Left kidney (tissue), 2 donors: ENCODE data around the gene TGIF2. TPM values are rescaled to one million over a fixed set of nuclear protein-coding genes. Genes with fewer than 3 reads are reported as not detected.
"Not testable (repeated sequence)": the region's sequence is repeated elsewhere in the genome, so short reads cannot be mapped to it uniquely, and the experiment has no call there.

Source experiments
- DNase-seq: peaks from one replicate; pipeline ENCODE4 v3.0.0-alpha.2; 2013
- polyA plus RNA-seq: library from polyadenylated mRNA; unstranded; fragments of 120-200 nt; gene quantifications from one replicate; pipeline ENCODE4 v1.2.1, GENCODE V29; 2013; ENCODE audit not compliant: insufficient read length

The TGIF2 gene
- polyA plus RNA-seq, 1 donor: 66.0 TPM

DNA sequence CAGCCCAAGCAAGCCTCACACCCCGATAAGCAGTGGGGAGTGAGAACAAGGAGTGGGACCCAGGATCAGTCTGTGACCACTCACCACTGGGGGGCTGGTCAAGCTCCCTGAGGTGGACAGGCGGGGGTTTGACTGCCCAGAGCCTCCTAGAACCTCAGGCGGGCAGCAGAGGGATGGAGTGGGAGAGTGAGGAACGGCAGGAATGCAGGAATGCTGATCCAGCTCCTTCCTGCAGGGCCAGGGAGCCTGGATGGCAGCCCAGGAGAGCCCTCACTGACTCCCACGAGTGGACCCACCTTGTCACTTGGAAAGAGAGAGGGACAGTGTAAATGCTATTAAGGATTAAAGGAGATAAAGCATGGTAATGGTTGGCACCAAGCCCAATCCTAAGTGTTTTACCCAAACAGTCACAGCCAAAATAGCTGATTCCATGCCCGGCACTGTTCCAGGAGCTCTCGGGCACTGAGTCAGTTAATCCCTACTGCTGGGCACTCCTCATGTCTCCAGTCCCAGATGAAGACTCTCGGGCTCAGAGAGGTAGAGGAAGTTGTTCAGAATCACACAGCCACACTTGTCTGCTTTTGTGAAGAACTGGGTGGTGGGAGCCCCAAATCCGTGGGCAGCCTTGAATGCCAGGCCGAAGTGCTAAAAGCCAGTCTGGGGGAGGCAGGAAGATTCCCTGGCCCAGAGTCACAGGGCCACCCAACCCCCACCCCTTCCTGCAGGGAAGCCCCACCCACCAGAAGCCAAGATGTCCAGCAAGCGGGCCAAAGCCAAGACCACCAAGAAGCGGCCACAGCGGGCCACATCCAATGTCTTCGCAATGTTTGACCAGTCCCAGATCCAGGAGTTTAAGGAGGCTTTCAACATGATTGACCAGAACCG is 29.0 kb upstream of the TGIF2 start:
- no peak for DNase-seq

DNA sequence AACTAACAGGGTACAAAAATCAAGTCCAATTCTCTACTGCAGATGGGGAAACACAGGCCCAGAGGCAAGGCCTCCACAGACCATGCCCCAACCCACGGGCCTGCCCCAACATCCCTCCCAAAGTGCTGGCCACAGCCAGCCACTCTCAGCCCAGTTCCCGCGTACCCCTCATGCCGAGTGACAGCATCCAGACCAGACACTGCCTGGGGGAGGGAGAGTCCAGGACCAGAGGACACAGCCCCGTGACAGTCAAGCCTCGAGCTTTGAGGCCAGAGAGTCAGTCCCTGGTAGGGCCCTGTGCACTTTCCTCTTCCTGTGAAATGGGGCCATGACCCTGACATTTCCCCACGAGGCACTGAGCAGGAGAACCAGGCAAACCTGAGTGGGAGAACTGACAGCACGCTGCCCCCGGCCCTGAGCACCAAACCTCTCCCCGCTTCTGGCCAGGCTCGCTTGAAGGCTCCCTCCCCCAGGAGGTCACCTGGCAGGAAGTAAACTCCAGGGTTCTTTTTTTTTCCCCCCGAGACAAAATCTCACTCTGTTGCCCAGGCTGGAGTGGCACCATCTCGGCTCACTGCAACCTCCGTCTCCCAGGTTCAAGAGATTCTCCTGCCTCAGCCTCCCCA is 27.2 kb upstream of the TGIF2 start:
- DNase-seq: no peak

DNA sequence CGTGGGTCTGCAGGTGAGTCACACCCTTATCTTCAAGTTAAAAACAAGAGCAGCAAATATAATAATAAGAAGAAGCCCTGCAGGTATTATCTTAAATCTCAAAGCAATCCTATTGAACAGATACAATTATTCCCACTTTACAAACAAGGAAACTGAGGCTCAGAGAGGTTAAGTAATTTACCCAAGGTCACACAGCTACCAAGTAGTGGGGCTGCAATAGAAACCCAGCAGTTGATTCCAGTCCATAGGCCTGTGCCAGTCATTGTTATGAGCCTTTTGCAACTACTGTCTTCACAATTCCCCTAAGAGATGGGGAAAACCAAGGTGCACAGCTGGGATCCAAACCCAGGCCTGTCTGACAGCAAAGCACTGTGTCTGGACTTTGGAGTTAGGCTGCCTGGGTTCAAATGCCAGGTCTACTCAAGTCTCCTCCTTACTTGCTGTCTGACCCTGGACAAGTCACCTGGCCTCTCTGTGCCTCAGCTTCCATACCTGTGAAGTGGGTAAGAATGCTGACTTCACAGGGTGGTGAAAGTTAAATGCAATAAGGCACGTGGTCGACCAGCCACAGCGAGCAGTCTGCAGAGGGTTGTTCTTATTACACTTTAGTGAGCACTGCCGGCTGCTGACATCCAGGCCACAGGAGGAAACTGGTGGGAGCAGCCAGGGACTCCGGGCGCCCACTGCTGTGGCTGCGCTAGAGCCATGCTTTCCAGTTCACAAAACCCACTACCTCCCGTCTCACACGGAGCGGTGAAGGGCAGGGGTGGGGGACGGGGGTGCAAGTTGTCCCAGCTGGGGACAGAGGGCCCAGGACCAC is 26.0 kb upstream of the TGIF2 start:
- DNase-seq: no peak

DNA sequence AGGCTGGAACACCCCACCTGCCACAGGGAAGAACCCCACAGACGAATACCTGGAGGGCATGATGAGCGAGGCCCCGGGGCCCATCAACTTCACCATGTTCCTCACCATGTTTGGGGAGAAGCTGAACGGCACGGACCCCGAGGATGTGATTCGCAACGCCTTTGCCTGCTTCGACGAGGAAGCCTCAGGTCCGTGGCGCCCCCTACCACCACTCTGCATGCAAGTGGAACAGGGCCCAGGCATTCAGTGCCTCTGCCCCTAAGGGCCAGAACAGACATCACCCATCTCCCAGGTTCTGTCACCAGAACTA is 25.4 kb upstream of the TGIF2 start:
- DNase-seq: no peak

DNA sequence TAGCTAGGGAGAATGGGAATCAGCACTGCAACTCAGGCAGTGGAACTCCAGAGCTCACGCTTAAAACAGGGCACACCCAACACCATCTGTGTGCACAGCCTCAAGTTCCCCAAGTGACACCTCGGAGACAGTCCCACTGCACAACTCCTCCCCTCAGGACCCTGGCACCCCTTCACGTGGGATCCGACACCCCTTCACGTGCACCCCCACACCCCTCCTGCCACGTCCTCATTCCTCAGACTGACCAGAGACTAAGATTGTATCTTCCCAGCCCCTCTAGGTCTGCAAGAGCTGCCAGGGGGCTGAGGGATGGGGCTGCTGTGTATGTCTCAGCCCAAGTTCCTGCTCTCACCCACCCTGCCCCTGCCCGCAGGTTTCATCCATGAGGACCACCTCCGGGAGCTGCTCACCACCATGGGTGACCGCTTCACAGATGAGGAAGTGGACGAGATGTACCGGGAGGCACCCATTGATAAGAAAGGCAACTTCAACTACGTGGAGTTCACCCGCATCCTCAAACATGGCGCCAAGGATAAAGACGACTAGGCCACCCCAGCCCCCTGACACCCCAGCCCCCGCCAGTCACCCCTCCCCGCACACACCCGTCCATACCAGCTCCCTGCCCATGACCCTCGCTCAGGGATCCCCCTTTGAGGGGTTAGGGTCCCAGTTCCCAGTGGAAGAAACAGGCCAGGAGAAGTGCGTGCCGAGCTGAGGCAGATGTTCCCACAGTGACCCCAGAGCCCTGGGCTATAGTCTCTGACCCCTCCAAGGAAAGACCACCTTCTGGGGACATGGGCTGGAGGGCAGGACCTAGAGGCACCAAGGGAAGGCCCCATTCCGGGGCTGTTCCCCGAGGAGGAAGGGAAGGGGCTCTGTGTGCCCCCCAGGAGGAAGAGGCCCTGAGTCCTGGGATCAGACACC is 24.4 kb upstream of the TGIF2 start:
- no peak for DNase-seq

DNA sequence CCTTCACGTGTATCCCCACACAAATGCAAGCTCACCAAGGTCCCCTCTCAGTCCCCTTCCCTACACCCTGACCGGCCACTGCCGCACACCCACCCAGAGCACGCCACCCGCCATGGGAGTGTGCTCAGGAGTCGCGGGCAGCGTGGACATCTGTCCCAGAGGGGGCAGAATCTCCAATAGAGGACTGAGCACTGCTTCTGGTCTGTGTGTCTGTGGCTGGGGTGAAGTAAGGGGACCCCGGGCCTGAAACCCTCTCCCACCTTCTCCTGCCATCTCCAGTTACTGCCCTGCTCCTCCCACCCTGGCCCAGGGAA is 23.8 kb upstream of the TGIF2 start:
- no peak for DNase-seq

DNA sequence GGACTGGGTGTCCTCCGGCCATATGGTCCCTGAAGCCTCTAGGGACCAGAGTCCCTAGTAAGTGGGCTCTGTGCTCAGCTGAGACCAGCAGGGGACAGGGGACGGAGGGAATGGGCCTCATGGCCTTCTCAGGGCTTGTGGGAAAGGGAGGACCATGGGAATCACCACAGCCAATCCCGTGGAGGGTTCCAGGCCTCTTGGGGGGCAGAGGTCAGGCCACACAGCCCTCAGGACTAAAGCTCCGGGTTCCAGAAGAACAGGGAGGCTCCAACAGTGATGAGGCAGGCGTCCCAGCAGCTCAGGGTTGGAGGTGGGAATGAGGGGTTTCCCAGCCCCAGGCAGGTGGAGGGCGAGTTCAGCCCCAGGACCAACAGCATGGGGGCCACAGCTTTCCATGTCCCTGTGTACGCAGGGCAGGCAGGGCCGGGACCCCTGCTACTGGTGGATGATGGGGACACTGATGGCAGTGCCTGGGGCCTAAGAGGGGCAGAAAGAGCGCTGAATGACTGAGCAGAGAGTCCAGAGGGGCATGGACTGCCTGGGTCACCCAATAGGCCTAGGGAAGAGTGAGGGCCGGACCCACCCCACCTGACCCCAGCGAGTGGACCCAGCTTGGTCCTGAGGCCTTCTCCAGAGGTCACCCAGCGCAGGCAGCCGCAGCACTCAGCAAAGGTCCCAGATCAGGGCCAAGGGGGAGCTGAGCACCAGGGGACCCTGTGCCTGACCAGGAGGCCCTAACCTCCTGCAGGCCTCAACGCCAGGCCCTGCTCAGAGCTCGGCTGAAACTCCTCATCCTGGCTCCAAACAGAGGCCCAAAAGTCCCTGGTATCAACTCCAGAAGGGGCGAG is 23.2 kb upstream of the TGIF2 start:
- no peak for DNase-seq

DNA sequence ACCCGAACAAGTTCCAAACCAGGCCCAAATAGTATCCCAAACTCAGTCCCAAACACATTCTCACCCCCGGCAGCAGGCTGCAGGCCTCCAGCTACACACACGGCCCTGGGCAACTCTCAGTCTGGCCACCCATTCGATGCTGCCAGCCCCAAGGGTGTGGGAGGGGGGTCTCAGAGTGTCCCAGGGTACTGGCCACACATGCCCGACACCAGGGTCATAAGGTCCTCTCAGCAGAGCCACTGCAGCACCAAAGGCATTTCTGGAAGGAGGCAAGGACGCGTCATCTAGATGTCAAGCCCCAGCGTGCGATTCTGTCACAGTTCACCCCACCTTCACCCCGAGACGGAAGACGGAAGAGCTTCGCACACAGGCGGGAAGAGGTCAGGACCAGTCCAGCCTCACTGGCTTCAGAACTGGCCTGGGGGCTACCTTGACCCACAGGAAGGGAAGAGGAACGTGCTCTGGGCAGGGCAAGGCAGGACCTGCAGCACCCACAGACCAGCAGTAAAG is 22.6 kb upstream of the TGIF2 start:
- DNase-seq: no peak

DNA sequence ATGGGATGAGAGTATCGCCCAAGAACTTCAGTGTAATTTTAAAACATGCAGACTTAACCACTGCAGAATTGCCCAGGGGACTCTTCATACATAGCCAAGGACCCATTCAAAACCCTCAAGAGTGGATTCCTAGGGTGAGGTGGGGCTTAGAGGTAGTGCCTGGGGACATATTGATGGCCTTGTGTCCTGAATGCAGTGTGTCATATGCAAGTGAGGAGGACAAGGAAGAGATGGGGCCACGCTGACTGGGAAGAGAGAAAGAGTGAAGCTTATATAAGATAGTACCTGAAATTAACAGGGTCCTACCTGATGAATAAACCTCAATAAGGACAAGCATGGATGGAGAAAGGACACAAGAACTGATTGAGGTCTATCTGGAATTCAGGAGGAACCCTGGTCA is 18.1 kb upstream of the TGIF2 start:
- no peak for DNase-seq

DNA sequence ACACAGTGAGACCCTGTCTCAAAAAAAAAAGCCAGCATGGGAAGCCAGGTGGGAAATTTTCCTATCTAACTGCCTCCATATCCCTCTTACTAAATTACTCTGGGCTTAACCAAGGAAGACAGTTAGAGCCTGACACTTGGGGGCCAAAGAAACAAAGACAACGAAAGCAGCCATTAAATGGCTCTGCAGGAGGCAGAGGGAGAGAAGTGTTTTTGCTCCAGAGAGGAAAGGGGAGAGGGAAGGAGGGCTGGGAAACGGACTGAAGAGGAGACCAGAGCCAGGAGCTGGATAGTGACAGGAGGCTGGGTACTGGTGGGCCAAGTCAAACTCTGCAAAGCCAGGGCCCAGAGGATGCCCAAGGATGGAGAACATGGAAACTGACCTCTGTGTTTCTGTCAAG is 10.7 kb upstream of the TGIF2 start:
- DNase-seq: no peak

DNA sequence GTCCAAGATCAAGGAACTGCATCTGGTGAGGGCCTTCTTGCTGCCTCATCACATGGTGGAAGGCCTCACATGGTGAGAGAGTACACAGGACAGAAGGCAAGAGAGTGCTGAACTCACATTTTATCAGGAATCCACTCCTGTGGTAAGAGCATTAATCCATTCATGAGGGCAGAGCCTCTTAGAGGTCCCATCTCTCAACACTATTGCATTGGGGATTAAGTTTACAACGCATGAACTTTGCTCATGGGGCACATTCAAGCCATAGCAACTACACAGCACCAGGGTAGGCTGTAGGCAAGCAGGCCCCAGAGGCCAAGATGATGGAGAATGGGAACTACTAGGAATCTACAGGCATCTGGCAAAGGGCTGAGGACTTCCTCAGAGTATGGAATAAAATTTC is 10.0 kb upstream of the TGIF2 start:
- DNase-seq: no peak

DNA sequence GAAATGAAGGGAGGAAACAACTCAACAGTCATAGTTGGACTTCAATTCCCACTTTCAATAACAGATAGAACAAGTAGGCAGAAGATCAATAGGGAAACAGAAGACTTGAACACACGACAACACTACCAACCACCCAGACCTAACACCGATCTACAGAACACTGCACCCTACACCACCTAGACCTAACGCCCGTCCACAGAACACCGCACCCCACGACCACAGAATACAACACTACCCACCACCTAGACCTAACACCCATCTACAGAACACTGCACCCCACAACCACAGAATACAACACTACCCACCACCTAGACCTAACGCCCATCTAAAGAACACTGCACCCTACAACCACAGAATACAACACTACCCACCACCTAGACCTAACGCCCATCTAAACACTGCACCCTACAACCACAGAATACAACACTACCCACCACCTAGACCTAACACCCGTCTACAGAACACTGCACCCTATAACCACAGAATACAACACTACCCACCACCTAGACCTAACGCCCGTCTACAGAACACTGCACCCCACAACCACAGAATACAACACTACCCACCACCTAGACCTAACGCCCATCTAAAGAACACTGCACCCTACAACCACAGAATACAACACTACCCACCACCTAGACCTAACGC is 9.2 kb upstream of the TGIF2 start:
- DNase-seq: not testable (repeated sequence)

DNA sequence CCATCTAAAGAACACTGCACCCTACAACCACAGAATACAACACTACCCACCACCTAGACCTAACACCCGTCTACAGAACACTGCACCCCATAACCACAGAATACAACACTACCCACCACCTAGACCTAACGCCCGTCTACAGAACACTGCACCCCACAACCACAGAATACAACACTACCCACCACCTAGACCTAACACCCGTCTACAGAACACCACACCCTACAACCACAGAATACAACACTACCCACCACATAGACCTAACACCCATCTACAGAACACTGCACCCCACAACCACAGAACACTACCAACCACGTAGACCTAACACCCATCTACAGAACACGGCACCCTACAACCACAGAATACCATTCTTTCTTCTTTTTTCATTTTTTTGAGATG is 8.7 kb upstream of the TGIF2 start:
- DNase-seq: not testable (repeated sequence)

DNA sequence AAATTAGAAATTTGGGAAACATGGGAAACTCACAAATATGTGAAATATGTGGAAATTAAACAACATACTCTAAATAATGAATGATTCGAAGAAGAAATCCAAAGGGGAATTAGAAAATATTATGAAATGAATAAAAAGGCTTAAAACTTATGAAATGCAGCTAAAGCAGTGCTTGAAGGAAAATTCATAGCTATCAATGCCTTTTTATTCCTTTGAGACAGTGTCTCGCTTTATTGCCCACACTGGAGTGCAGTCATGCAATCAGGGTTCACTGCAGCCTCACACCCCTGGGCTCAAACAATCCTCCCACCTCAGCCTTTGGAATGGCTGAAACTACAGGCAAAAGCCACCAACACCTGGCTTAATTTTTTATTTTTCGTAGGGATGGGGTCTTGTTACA is 7.9 kb upstream of the TGIF2 start:
- no peak for DNase-seq

DNA sequence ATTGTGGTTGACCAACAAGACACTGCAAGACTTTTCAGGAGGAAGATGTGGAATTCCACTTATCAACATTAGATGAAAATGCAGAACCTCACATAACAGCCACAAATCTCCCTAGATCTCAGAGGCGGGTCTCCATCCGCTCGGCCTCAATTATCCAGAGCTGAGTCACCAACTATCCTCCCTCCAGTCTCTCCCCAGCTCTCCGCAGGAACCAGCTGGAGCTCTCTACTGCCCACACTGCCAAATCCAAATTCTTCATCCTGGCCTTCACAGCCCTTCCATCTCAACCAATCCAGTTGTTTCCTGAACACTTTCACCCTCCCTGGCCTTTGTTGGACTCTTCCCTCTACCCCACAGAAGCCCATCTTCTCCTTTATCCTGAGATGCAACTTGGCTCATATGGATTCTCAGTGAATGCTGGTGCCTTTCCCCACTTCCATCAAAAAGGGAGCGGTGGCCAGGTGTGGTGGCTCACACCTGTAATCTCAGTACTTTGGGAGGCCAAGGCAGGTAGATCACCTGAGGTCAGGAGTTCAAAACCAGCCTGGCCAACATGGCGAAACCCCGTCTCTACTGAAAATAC is 3.5 kb upstream of the TGIF2 start:
- no peak for DNase-seq

DNA sequence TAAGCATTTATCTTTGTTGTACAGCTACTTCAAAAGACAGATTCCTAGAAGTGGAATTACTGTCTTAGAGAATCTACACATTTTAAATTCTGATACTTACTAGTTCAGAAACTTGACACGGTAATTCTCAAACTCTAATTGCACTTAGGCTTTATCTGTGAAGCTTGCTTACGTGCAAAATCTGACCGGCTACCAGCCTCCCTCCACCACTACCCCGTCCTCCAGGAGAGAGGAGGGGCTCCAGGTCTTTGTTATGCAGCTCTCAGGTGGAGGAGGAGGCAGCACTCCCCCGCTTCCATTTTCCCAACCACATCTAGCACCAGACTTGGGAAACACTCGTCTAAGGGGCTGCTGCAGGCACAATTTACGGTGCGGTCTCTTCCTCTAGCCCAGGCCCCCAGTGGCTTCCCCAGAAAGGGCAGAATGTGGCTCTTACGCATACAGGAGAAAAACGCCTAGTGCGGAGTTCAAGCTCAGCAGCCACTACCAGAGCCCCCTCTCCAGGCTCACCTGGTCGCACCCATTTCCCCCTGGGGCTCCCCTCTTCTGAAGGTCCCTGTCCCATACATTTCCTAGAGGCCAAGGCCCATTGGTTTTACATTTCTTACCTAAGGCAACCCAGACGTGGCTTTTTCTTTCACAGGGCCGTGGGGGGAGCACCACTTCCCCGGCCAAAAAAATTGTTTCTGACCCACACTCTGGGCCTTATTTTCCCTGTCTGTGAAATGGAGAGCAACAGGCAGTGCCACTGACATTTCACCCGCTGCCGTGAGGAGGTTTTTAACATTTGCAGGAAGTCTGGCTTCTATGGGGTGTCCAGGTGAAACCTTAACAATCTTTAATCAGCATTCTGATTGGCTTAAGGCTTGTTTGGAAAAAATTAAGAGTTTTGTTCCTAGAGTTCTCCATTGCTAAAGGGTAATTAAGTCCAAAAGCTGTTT is 1.6 kb upstream of the TGIF2 start:
- DNase-seq: peak; percentile 65

DNA sequence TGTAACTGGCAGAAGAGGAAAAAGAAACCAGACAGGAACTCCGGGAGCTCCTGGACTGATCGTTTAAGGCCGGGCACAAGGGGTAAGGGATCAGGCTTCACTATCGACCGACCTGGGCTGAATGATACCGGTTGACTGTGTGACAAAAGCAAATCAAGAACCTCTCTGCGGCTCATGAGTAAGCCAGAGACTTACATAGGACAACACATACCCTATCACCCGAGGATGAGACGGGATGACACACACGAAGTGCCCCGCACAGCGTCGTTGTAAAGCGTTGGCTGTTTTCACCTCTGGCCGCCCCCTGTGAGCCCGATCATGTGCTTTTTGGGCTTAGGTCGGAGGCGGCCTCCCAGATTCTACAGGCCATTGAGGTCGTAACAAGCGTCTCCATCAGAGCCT is 695 bp upstream of the TGIF2 start:
- peak; percentile 22 for DNase-seq

DNA sequence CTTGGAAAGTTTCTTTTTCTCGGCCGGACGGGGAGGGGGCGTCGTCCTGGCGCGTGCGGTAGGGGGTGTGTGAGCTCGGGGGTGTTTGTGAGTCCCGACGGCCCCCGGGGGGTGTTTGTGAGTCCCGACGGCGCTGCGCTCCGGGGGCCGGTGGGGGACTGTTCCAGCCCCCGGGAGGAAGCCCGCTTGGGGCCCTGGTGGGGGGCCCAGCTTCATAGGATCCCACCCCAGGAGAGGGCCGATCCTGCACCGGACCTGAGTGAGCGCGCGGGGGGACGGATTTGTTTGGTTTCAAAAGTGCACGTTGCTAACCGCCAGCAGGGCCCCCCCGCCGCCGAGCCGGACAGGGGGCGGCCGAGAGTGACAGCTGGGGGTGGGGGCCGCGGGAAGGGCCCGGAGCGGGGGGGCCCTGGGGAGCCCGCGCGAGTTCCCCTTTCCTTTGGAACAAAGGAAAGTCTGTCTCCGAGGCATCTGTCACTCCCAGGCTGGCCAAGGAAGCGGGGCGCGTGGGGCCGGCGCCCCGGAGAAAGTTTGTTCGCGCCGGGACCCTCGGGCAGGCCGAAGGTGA is 485 bp downstream of the TGIF2 start:
- peak; percentile 29 for DNase-seq
